ENCODE measurements around the gene POU2AF2. TPM values are rescaled to one million over a fixed set of nuclear protein-coding genes. Genes with fewer than 3 reads are reported as not detected.
"Not testable (repeated sequence)": the region's sequence is repeated elsewhere in the genome, so short reads cannot be mapped to it uniquely, and the experiment has no call there.

The POU2AF2 gene
- total RNA-seq, 2 experiments from 2014 or later: not detected

DNA sequence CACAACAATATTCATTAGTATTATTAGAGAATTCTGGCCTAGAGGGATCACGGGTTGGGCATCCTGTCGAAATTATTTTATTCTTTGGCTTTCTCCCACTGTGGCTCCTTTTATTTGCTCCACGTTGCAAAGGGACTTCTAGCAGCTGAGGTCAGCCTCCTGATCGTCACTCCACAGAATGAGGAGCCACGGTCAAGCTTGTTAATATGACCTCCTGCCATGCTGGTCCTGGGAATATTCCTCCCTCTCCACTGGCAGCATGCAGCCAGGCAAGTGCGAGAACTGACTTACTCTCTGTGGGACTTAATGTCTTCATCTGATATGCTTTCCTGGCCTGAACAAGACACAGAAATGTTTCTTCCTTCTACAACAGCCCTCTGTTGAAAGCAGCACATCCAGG lies 73.8 kb downstream of the POU2AF2 start:
- H3K36me3 Mint-ChIP-seq: no peaks in the 10 kb centered on the region
- no peak overlapping the region for H3K27ac Mint-ChIP-seq
- no peaks in the 10 kb centered on the region for H3K4me1 Mint-ChIP-seq
- H3K27me3 Mint-ChIP-seq: peaks cover 42% of the 10 kb centered on the region
- no peak overlapping the region for H3K4me3 Mint-ChIP-seq
- ATAC-seq: no peak
- DNase-seq: no peak
- CTCF ChIA-PET: no interaction called here
- H3K9me3 Mint-ChIP-seq (ENCODE audit: low read depth): no peaks in the 10 kb centered on the region

DNA sequence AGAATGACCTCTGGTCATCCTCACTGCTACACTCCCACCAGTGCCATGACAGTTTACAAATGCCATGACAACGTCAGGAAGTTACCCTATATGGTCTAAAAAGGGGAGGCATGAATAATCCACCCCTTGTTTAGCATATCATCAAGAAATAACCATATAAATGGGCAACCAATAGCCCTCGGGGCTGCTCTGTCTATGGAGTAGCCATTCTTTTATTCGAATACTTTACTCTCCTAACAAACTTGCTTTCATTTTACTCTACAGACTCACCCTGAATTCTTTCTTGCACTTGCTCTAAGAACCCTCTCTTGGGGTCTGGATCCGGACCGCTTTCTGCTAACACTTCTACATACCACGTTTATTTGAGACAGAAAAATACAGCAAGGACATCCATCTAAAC lies 74.7 kb downstream of the POU2AF2 start:
- ATAC-seq: not testable (repeated sequence)

DNA sequence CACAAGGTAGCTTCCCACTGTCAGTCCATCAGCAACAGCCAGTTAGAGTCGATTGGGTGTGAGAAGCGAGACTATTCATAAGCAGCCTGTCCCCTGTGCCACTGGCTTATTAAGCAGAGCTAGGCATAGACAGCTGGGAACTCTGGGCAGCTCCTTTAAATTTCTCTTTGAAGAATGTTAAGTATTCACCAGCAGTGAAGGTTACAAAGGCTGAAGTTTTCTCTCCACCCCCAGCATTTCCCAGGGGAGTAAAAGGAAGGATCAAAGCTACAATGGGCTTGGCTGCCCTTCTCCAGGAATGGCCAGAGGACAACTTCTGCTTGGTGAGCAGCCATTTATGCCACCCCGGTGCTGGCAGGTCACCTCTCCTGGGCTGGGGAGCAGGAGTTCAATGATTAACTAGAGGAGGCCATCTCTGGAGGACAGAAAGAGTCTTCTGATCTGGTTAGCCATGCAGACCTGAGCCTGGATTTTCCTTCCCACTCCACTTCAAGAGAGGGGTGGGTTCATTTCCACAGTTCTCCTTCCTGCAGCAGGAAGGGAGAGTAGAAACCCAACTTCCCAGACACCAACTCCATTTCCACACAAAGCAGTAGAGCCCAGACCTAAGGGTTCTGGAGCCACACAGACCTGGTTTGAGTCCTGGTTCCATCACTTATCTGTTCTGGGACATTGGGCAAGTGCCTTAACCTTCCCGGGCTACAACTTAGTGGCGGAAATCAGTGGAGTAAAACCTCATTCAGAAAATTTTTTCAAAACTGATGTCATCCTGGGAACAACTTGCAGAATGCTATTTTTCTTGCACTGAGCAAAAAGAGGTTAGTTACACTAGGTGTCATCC lies 75.4 kb downstream of the POU2AF2 start:
- DNase-seq: no peak
- H3K4me3 Mint-ChIP-seq: no peak overlapping the region
- H3K36me3 Mint-ChIP-seq: no peaks in the 10 kb centered on the region
- no peak for ATAC-seq
- peaks cover 37% of the 10 kb centered on the region for H3K27me3 Mint-ChIP-seq
- H3K4me1 Mint-ChIP-seq: no peaks in the 10 kb centered on the region
- CTCF ChIA-PET: no interaction called here
- H3K9me3 Mint-ChIP-seq (ENCODE audit: low read depth): no peaks in the 10 kb centered on the region
- no peak overlapping the region for H3K27ac Mint-ChIP-seq

More for the DNA sequence above, 74.7 kb downstream of the POU2AF2 start:
- H3K27ac Mint-ChIP-seq; DNase-seq; H3K36me3 Mint-ChIP-seq; H3K4me3 Mint-ChIP-seq; CTCF ChIA-PET; H3K9me3 Mint-ChIP-seq (ENCODE audit: low read depth); H3K4me1 Mint-ChIP-seq: not testable (repeated sequence)
- peaks cover 39% of the 10 kb centered on the region for H3K27me3 Mint-ChIP-seq

DNA sequence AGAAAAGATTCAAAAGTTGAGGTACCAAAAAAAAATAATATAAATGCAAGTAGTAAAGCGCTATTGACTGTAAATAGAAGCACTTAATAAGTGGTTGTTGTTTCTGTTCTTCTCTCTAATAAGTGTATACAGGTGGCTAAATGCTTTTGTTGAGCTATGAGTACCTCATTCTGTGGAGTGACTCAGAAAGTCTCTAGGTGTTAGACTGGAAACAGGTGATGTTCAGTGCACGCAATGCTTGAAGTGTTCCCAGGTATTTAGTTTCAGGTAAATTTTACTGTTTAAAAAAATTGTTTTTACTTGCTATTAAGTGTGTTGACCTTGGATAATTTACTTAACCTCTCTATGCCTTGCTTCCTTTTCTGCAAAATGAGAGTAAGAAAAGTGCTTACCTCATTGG lies 77.0 kb downstream of the POU2AF2 start:
- Mint-ChIP-seq H3K9me3 (ENCODE audit: low read depth) (no peaks in the 10 kb centered on the region), H3K36me3 (no peaks in the 10 kb centered on the region), H3K27ac (no peak overlapping the region), H3K4me1 (no peaks in the 10 kb centered on the region), H3K27me3 (peaks cover 31% of the 10 kb centered on the region), H3K4me3 (no peak overlapping the region)
- DNase-seq (no peak), ATAC-seq (no peak)
- CTCF ChIA-PET: interaction anchor here (0.6 kb wide), 1 partner anchor 866 kb away, joined by 4 read pairs; no protein-coding TSS in a partner anchor

DNA sequence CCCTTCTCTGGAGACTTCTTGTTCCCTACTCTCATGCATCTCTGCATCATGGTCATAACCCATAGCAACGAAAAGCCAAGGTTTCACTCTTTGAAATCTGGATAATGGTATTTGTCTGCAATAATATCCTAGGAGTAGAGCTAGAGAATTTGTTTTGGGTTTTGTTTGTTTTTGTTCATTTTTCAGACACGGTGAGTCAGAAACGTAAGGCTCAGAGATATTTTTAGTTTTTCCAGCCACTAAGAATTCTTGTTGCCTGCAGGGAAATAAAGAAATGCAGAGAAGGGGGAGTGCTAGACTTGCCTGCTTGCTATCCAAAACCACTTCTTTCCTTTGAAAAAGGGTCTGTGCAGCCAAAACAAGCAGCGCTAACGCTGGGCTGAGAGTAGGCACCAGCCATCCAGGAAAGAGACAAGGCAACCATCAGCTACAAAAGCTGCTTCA lies 78.8 kb downstream of the POU2AF2 start:
- no peak for DNase-seq
- Mint-ChIP-seq H3K4me3 (no peak overlapping the region), H3K4me1 (no peaks in the 10 kb centered on the region), H3K9me3 (ENCODE audit: low read depth) (no peaks in the 10 kb centered on the region), H3K27me3 (peaks cover 31% of the 10 kb centered on the region), H3K36me3 (no peaks in the 10 kb centered on the region), H3K27ac (no peak overlapping the region)
- CTCF ChIA-PET: interaction anchor here (1.4 kb wide), 1 partner anchor 99 kb away, joined by 4 read pairs; no protein-coding TSS in a partner anchor
- ATAC-seq: no peak

DNA sequence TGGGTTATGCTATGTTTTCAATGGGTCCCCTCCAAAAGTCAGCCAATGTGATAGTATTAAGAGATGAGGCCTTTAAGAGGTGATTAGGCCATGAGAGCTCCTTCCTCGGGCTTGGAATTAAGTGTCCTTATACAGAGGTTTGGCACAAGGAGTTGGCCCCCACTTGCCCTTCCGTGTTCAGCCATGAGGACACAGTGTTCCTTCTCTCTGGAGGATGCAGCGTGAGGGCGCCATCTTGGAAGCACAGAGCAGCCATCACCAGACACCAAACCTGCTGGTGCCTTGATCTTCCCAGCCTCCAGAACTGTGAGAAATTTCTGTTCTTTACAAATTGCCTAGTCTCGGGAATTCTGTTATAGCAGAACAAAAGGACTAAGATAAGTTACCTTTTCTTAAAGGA lies 79.7 kb downstream of the POU2AF2 start:
- CTCF ChIA-PET: no interaction called here
- no peaks in the 10 kb centered on the region for H3K9me3 Mint-ChIP-seq (ENCODE audit: low read depth)
- H3K27me3 Mint-ChIP-seq: peaks cover 31% of the 10 kb centered on the region
- no peak overlapping the region for H3K27ac Mint-ChIP-seq
- no peak overlapping the region for H3K4me3 Mint-ChIP-seq
- no peaks in the 10 kb centered on the region for H3K36me3 Mint-ChIP-seq
- ATAC-seq (no peak), DNase-seq (no peak)
- H3K4me1 Mint-ChIP-seq: no peaks in the 10 kb centered on the region

DNA sequence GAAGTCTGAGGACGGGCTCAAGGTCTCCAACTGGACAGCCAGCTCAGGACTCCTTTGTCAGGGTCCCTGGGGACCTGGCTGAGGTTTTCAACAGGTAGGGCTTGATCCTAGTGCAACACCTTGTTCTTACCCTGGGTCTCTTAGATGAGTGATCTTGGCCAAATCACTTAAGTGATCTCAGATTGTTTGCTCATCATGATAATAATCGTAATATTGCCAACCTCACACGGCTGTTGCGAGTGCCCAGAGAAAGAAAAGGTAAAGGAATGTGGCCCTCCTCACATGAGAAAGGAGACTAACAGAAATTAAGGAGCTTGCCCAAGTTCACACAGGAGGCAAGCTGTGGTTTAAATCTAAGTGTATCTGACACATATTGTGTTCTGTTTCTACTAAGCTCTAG lies 81.3 kb downstream of the POU2AF2 start:
- H3K9me3 Mint-ChIP-seq (ENCODE audit: low read depth): no peaks in the 10 kb centered on the region
- H3K4me3 Mint-ChIP-seq: no peak overlapping the region
- no peaks in the 10 kb centered on the region for H3K36me3 Mint-ChIP-seq
- ATAC-seq (no peak), DNase-seq (no peak)
- H3K4me1 Mint-ChIP-seq: no peaks in the 10 kb centered on the region
- peaks cover 27% of the 10 kb centered on the region for H3K27me3 Mint-ChIP-seq
- H3K27ac Mint-ChIP-seq: no peak overlapping the region
- CTCF ChIA-PET: no interaction called here

- Mint-ChIP-seq H3K27ac (no peak overlapping the region), H3K27me3 (peaks cover 21% of the 10 kb centered on the region), H3K9me3 (ENCODE audit: low read depth) (no peaks in the 10 kb centered on the region), H3K36me3 (no peaks in the 10 kb centered on the region), H3K4me1 (no peaks in the 10 kb centered on the region), H3K4me3 (no peak overlapping the region)
- CTCF ChIA-PET: no interaction called here
- DNase-seq (no peak), ATAC-seq (no peak)
Observed at GRCh38 chr11:111327908-111328624, 82.5 kb downstream of the POU2AF2 start.

DNA sequence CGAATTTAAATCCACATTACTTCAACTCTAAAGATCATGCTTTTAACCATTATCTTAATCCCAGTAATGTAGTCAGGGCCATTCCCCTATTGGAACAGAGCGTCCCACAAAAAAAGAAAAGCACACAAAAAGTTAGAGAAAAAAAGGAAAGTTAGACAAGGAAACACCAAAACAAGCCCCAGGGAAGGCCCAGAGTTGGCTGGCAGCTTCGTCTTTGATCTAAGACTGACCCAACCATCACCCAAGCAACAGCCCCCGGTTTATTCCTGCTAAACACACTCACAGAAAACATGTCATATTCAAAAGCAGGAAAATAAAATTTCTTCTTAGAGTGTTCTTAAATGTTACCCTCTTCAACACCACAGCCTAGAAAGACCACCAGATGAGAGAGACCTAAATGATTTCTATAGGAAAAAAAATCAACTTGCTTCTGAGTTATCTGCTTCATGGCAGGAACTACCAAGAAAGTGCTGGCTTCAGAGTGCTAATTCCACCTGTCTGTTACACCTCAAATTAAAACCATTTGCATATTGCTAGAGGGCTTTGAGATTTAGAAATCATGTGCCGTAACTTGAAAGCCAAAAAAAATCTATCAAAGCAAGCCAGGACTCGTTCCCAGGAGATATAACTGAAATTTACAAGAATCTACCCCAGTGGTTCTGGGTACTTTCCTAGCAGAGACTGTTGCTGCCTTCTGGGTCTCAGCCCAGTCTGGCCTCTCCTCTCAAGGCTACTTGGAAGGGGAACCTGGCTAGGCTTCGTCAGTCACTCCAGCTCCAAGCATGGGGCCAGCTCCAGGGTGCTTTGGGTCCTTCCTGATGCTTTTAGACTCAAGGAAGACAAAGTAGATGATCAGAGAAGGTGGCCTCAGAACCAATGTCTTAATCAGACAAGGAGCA lies 84.0 kb downstream of the POU2AF2 start:
- Mint-ChIP-seq H3K4me1 (no peaks in the 10 kb centered on the region), H3K27me3 (peaks cover 25% of the 10 kb centered on the region), H3K4me3 (no peak overlapping the region), H3K36me3 (no peaks in the 10 kb centered on the region), H3K27ac (no peak overlapping the region), H3K9me3 (ENCODE audit: low read depth) (no peaks in the 10 kb centered on the region)
- CTCF ChIA-PET: no interaction called here
- ATAC-seq: no peak
- DNase-seq: no peak

- H3K4me3 Mint-ChIP-seq: no peak overlapping the region
- no peaks in the 10 kb centered on the region for H3K9me3 Mint-ChIP-seq (ENCODE audit: low read depth)
- peaks cover 24% of the 10 kb centered on the region for H3K27me3 Mint-ChIP-seq
- H3K27ac Mint-ChIP-seq: no peak overlapping the region
- DNase-seq (no peak), ATAC-seq (no peak)
- CTCF ChIA-PET: no interaction called here
- H3K36me3 Mint-ChIP-seq: no peaks in the 10 kb centered on the region
- H3K4me1 Mint-ChIP-seq: no peaks in the 10 kb centered on the region
Observed at GRCh38 chr11:111330234-111330893, 84.8 kb downstream of the POU2AF2 start.

DNA sequence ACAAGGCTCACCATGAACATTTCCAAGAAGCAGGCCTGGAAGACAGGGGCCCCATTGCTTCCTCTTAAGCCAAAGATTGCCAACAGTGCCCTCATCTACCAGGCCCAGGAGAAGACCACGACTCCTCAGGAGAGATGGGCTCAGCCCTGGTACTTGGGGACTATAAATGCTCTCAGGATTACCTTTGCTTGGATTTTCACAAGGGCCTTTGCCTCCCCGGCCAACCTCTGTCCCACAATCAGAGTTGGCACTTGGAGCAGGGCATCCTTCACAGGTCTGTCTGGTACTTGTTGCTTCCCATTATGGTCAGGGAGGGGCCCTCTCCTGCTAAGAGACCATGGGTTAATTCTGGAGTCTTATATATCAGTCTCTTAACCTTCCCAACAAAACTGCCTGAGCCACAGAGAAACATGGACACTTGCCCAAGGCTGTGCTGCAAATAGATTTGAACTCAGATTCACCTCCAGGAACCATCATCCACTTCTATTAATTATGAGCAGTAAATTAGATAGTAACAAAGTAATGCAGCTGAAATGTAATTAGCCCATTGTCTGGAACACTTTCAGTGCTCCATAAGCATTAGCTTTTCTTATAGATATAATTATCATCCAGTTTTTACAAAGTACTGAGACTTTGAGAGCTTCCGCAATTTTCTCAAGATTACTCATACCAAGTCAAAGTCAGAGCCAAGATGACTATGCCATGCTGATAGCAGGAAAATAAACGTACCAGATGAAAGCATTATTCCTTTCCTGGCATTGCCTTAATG lies 86.4 kb downstream of the POU2AF2 start:
- no peaks in the 10 kb centered on the region for H3K9me3 Mint-ChIP-seq (ENCODE audit: low read depth)
- no peak for ATAC-seq
- CTCF ChIA-PET: no interaction called here
- no peak overlapping the region for H3K27ac Mint-ChIP-seq
- DNase-seq: no peak
- no peak overlapping the region for H3K4me3 Mint-ChIP-seq
- H3K27me3 Mint-ChIP-seq: peaks cover 21% of the 10 kb centered on the region
- H3K4me1 Mint-ChIP-seq: no peaks in the 10 kb centered on the region
- no peaks in the 10 kb centered on the region for H3K36me3 Mint-ChIP-seq
